GM10266 (cell line): ENCODE data around the gene MYO7A.

Source experiments
- DNase-seq: peaks from one replicate; pipeline ENCODE4 v3.0.0; 2012; ENCODE audit errors: extremely low spot score
- CTCF ChIP-seq: IDR thresholded peaks from 2 replicates; pipeline ENCODE4 v1.5.1; 2012; ENCODE audit warnings: mild to moderate bottlenecking, low read depth; ENCODE audit not compliant: control insufficient read depth, insufficient read depth; ENCODE audit errors: missing control alignments

The MYO7A gene

GRCh38 chr11:77136784-77137420, 8.9 kb downstream of the MYO7A start:
- DNase-seq: no peak
- no peak for TF ChIP-seq CTCF

GRCh38 chr11:77137421-77137820, 9.4 kb downstream of the MYO7A start:
- TF ChIP-seq CTCF: no peak

GRCh38 chr11:77138106-77138649, 10.1 kb downstream of the MYO7A start:
- no peak for DNase-seq
- TF ChIP-seq CTCF: no peak

More at GRCh38 chr11:77137421-77137820, 9.4 kb downstream of the MYO7A start:
- DNase-seq: no peak

- TF ChIP-seq CTCF: no peak
- DNase-seq: no peak
Observed at GRCh38 chr11:77139201-77139600, 11.2 kb downstream of the MYO7A start.

GRCh38 chr11:77140231-77140851, 12.3 kb downstream of the MYO7A start:
- DNase-seq: no peak
- no peak for TF ChIP-seq CTCF

GRCh38 chr11:77141034-77141433, 13.0 kb downstream of the MYO7A start:
- DNase-seq: no peak
- TF ChIP-seq CTCF: no peak

- no peak for TF ChIP-seq CTCF
- no peak for DNase-seq
Observed at GRCh38 chr11:77141475-77141874, 13.4 kb downstream of the MYO7A start.
